ENCODE measurements around the gene PMIS2. TPM values are rescaled to one million over a fixed set of nuclear protein-coding genes. Genes with fewer than 3 reads are reported as not detected.

Gene PMIS2
- total RNA-seq, 1 experiment from 2014 or later: not detected

DNA sequence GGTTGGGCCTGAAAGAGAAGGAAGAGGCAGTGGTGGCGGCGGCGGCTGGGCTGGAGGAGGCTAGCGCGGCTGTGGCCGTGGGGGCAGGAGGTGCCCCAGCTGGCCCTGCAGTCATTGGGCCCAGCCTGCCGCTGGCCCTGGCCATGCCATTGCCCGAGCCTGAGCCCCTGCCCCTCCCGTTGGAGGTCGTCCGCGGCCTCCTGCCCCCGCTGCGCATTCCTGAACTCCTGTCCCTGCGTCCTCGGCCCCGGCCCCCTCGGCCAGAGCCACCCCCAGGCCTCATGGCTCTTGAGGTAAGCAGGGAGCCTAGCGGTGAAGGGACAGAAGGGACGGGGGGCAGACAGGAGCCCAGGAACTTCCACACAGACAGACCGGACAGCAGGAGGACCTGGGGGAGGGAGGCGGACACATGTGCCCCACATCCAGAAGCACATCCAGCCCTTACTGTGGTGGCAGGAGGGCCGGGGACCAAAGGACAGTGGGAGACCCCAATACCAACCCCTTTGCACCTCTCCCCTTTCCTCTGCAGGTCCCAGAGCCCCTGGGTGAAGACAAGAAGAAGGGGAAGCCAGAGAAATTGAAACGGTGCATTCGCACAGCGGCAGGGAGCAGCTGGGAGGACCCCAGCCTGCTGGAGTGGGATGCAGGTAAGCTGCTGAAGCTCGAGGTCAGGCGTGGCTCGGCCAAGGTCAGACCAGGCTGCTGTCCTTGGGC lies 47.9 kb downstream of the PMIS2 start:
- ChIA-PET RAD21 (ENCODE audit: low non-redundant PET in 1 of 2, low total read pairs in 2 of 2, uncharacterized antibody in 2 of 2, unreplicated experiment in 2 of 2) (no interaction called here), POLR2A (no interaction called here), CTCF (no interaction called here)
- Histone ChIP-seq H3K79me2 (ENCODE audit: insufficient read depth, low read length) (peaks cover 14% of the 10 kb centered on the region), H3K9ac (ENCODE audit: low read length) (no peak overlapping the region), H3K36me3 (ENCODE audit: control insufficient read depth in 1 of 2, insufficient read depth in 2 of 2, low read length in 2 of 2) (peaks cover 32 to 38% of the 10 kb centered on the region in 2 experiments; a peak in 3 of 4 replicates), H3K4me3 (replicated peaks in 1 of 2; ENCODE audit: low read depth in 1 of 2, low read length in 2 of 2) (no peak overlapping the region), H3K9me3 (ENCODE audit: control insufficient read depth in 1 of 2, insufficient read depth in 1 of 2, low read depth in 1 of 2, low read length in 2 of 2) (no peaks in the 10 kb centered on the region), H3K9me2 (ENCODE audit: insufficient read depth) (no peaks in the 10 kb centered on the region), H3K27ac (ENCODE audit: low read depth, low read length) (no peak overlapping the region), H3K27me3 (ENCODE audit: insufficient read depth, low read length) (no peaks in the 10 kb centered on the region), H3K4me1 (ENCODE audit: control insufficient read depth in 1 of 2, insufficient read depth in 2 of 2, low read length in 2 of 2) (peaks cover 0 to 7% of the 10 kb centered on the region in 2 experiments; a peak in 2 of 4 replicates), H2AFZ (ENCODE audit: low read depth, low read length, poor library complexity, severe bottlenecking) (no peak overlapping the region), H3K4me2 (ENCODE audit: low read length) (no peak overlapping the region), H4K20me1 (ENCODE audit: insufficient read depth) (no peaks in the 10 kb centered on the region)
- ATAC-seq (no peak), DNase-seq (ENCODE audit: low read depth, low spot score) (no peak)
- BruUV-seq (replicated peaks): no TSS peak
- TF ChIP-seq TCF7L2 (IDR thresholded peaks at IDR 0.05; ENCODE audit: borderline replicate concordance, extremely low read depth, insufficient read depth, insufficient read length) (no peak), EZH2phosphoT487 (IDR thresholded peaks at IDR 0.05; ENCODE audit: borderline replicate concordance) (no peak), YY1 (IDR thresholded peaks at IDR 0.05; ENCODE audit: extremely low read depth, insufficient replicate concordance, low read depth, low read length) (no peak), EGR1 (IDR thresholded peaks at IDR 0.05; ENCODE audit: low read depth) (no peak), SIN3A (IDR thresholded peaks at IDR 0.05; ENCODE audit: low read depth) (no peak), SRF (IDR thresholded peaks at IDR 0.05; ENCODE audit: low read depth) (no peak), RAD21 (IDR thresholded peaks at IDR 0.05; ENCODE audit: low read depth) (no peak), CBX3 (IDR thresholded peaks at IDR 0.05; ENCODE audit: low read depth) (no peak)
- intact Hi-C loops (cut with micrococcal nuclease): no loop called here

DNA sequence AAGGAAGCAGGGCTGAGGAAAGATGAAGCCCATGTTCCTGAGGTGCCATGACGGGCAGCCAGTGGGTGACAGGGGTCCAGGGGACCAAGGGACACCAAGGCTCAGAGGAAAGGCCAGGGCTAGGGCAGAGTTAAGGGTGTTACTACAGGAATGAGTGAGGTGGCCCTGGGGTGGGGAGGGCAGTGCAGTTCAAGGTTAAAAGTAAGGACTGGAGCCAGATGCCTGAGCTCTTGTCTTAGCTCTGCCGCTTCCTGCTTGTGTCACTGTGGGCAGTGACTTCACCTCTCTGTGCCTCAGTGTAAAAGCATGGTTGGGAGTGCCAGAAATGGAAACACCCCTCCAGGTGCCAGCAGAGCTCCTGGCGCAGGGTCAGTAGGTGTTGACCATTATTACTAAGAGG lies 50.7 kb downstream of the PMIS2 start:
- H2AFZ ChIP-seq (ENCODE audit: low read depth, low read length, poor library complexity, severe bottlenecking): no peak overlapping the region
- no peak overlapping the region for H3K4me2 ChIP-seq (ENCODE audit: low read length)
- BruUV-seq (replicated peaks): no TSS peak
- CTCF ChIA-PET: no interaction called here
- H3K4me3 ChIP-seq (replicated peaks in 1 of 2; ENCODE audit: low read depth in 1 of 2, low read length in 2 of 2): no peak overlapping the region
- no peaks in the 10 kb centered on the region for H3K9me2 ChIP-seq (ENCODE audit: insufficient read depth)
- 0 out of 4 replicates have a peak, but pooled peaks cover 0 to 4% of the 10 kb centered on the region in 2 experiments for H3K4me1 ChIP-seq (ENCODE audit: control insufficient read depth in 1 of 2, insufficient read depth in 2 of 2, low read length in 2 of 2)
- no peaks in the 10 kb centered on the region for H3K79me2 ChIP-seq (ENCODE audit: insufficient read depth, low read length)
- H3K36me3 ChIP-seq (ENCODE audit: control insufficient read depth in 1 of 2, insufficient read depth in 2 of 2, low read length in 2 of 2): peaks cover 21 to 30% of the 10 kb centered on the region in 2 experiments; a peak in 3 of 4 replicates
- ATAC-seq (no peak), DNase-seq (ENCODE audit: low read depth, low spot score) (no peak)
- no peaks in the 10 kb centered on the region for H3K27me3 ChIP-seq (ENCODE audit: insufficient read depth, low read length)
- H3K9ac ChIP-seq (ENCODE audit: low read length): no peak overlapping the region
- RAD21 ChIA-PET (ENCODE audit: low non-redundant PET in 1 of 2, low total read pairs in 2 of 2, uncharacterized antibody in 2 of 2, unreplicated experiment in 2 of 2): no interaction called here
- POLR2A ChIA-PET: no interaction called here
- H3K9me3 ChIP-seq (ENCODE audit: control insufficient read depth in 1 of 2, insufficient read depth in 1 of 2, low read depth in 1 of 2, low read length in 2 of 2): no peaks in the 10 kb centered on the region
- no peaks in the 10 kb centered on the region for H4K20me1 ChIP-seq (ENCODE audit: insufficient read depth)
- intact Hi-C loops (cut with micrococcal nuclease): no loop called here
- TF ChIP-seq POLR2AphosphoS5 (IDR thresholded peaks at IDR 0.05; ENCODE audit: low read depth, low read length) (no peak), CEBPB (IDR thresholded peaks at IDR 0.05; ENCODE audit: low read depth) (no peak), POLR2A (IDR thresholded peaks at IDR 0.05; ENCODE audit: borderline replicate concordance, extremely low read depth, insufficient read depth, insufficient read length) (no peak), ZNF274 (IDR thresholded peaks at IDR 0.05; ENCODE audit: low read depth, low read length) (no peak), TCF7L2 (IDR thresholded peaks at IDR 0.05; ENCODE audit: borderline replicate concordance, extremely low read depth, insufficient read depth, insufficient read length) (no peak), SP1 (IDR thresholded peaks at IDR 0.05; ENCODE audit: low read depth) (no peak), JUND (IDR thresholded peaks at IDR 0.05) (no peak)
- TF ChIP-seq, protein P1, sequence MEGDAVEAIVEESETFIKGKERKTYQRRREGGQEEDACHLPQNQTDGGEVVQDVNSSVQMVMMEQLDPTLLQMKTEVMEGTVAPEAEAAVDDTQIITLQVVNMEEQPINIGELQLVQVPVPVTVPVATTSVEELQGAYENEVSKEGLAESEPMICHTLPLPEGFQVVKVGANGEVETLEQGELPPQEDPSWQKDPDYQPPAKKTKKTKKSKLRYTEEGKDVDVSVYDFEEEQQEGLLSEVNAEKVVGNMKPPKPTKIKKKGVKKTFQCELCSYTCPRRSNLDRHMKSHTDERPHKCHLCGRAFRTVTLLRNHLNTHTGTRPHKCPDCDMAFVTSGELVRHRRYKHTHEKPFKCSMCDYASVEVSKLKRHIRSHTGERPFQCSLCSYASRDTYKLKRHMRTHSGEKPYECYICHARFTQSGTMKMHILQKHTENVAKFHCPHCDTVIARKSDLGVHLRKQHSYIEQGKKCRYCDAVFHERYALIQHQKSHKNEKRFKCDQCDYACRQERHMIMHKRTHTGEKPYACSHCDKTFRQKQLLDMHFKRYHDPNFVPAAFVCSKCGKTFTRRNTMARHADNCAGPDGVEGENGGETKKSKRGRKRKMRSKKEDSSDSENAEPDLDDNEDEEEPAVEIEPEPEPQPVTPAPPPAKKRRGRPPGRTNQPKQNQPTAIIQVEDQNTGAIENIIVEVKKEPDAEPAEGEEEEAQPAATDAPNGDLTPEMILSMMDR (IDR thresholded peaks at IDR 0.05 in 2 of 3, conservative IDR thresholded peaks at IDR 0.05 in 1 of 3; ENCODE audit: borderline replicate concordance in 1 of 3, insufficient read depth in 1 of 3, low read depth in 2 of 3, low read length in 2 of 3): no peak
- TF ChIP-seq, protein P2, sequence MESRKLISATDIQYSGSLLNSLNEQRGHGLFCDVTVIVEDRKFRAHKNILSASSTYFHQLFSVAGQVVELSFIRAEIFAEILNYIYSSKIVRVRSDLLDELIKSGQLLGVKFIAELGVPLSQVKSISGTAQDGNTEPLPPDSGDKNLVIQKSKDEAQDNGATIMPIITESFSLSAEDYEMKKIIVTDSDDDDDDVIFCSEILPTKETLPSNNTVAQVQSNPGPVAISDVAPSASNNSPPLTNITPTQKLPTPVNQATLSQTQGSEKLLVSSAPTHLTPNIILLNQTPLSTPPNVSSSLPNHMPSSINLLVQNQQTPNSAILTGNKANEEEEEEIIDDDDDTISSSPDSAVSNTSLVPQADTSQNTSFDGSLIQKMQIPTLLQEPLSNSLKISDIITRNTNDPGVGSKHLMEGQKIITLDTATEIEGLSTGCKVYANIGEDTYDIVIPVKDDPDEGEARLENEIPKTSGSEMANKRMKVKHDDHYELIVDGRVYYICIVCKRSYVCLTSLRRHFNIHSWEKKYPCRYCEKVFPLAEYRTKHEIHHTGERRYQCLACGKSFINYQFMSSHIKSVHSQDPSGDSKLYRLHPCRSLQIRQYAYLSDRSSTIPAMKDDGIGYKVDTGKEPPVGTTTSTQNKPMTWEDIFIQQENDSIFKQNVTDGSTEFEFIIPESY (IDR thresholded peaks at IDR 0.05; ENCODE audit: extremely low read depth, insufficient replicate concordance, low read length): no peak
- no peak overlapping the region for H3K27ac ChIP-seq (ENCODE audit: low read depth, low read length)

Measured in HCT116 (cell line).